ENCODE data around the gene CHRM4. TPM values are rescaled to one million over a fixed set of nuclear protein-coding genes. Genes with fewer than 3 reads are reported as not detected.

The CHRM4 gene
- total RNA-seq, 1 donor from 2014 or later: 8.5 TPM

GRCh38 chr11:46378811-46379481, 12.6 kb downstream of the CHRM4 start:
- Mint-ChIP-seq H3K36me3 (ENCODE audit: unreplicated experiment) (no peaks in the 10 kb centered on the region), H3K27ac (ENCODE audit: unreplicated experiment) (peak overlapping the region; percentile 95), H3K4me1 (ENCODE audit: low read depth, unreplicated experiment) (peaks cover 14% of the 10 kb centered on the region), H3K4me3 (ENCODE audit: unreplicated experiment) (peak overlapping the region; percentile 82), H3K27me3 (ENCODE audit: unreplicated experiment) (peaks cover 8% of the 10 kb centered on the region), H3K9me3 (ENCODE audit: unreplicated experiment) (peaks cover 14% of the 10 kb centered on the region)
- peak; percentile 42 for DNase-seq
- no peak for TF ChIP-seq CTCF (IDR thresholded peaks at IDR 0.05; ENCODE audit: partially characterized antibody, unreplicated experiment)

- DNase-seq: peak; percentile 35
- H3K36me3 Mint-ChIP-seq (ENCODE audit: unreplicated experiment): no peaks in the 10 kb centered on the region
- H3K27me3 Mint-ChIP-seq (ENCODE audit: unreplicated experiment): peaks cover 10% of the 10 kb centered on the region
- no peak for TF ChIP-seq CTCF (IDR thresholded peaks at IDR 0.05; ENCODE audit: partially characterized antibody, unreplicated experiment)
- peaks cover 11% of the 10 kb centered on the region for H3K9me3 Mint-ChIP-seq (ENCODE audit: unreplicated experiment)
- peak overlapping the region; percentile 95 for H3K27ac Mint-ChIP-seq (ENCODE audit: unreplicated experiment)
- H3K4me1 Mint-ChIP-seq (ENCODE audit: low read depth, unreplicated experiment): peaks cover 8% of the 10 kb centered on the region
- no peak overlapping the region for H3K4me3 Mint-ChIP-seq (ENCODE audit: unreplicated experiment)
These were observed 13.3 kb downstream of the CHRM4 start for GRCh38 chr11:46378296-46378695.

- no peaks in the 10 kb centered on the region for H3K36me3 Mint-ChIP-seq (ENCODE audit: unreplicated experiment)
- no peak overlapping the region for H3K27ac Mint-ChIP-seq (ENCODE audit: unreplicated experiment)
- peaks cover 11% of the 10 kb centered on the region for H3K9me3 Mint-ChIP-seq (ENCODE audit: unreplicated experiment)
- no peak overlapping the region for H3K4me3 Mint-ChIP-seq (ENCODE audit: unreplicated experiment)
- H3K4me1 Mint-ChIP-seq (ENCODE audit: low read depth, unreplicated experiment): peaks cover 9% of the 10 kb centered on the region
- H3K27me3 Mint-ChIP-seq (ENCODE audit: unreplicated experiment): peaks cover 10% of the 10 kb centered on the region
- no peak for DNase-seq
- no peak for TF ChIP-seq CTCF (IDR thresholded peaks at IDR 0.05; ENCODE audit: partially characterized antibody, unreplicated experiment)
These were observed 13.7 kb downstream of the CHRM4 start for GRCh38 chr11:46377831-46378230.

- H3K4me1 Mint-ChIP-seq (ENCODE audit: low read depth, unreplicated experiment): peaks cover 9% of the 10 kb centered on the region
- H3K27ac Mint-ChIP-seq (ENCODE audit: unreplicated experiment): no peak overlapping the region
- H3K4me3 Mint-ChIP-seq (ENCODE audit: unreplicated experiment): no peak overlapping the region
- H3K27me3 Mint-ChIP-seq (ENCODE audit: unreplicated experiment): peaks cover 11% of the 10 kb centered on the region
- TF ChIP-seq CTCF (IDR thresholded peaks at IDR 0.05; ENCODE audit: partially characterized antibody, unreplicated experiment): no peak
- H3K36me3 Mint-ChIP-seq (ENCODE audit: unreplicated experiment): no peaks in the 10 kb centered on the region
- peaks cover 11% of the 10 kb centered on the region for H3K9me3 Mint-ChIP-seq (ENCODE audit: unreplicated experiment)
- DNase-seq: no peak
These were observed 14.3 kb downstream of the CHRM4 start for GRCh38 chr11:46377290-46377689.

- no peak for DNase-seq
- H3K27me3 Mint-ChIP-seq (ENCODE audit: unreplicated experiment): peaks cover 13% of the 10 kb centered on the region
- H3K36me3 Mint-ChIP-seq (ENCODE audit: unreplicated experiment): no peaks in the 10 kb centered on the region
- H3K27ac Mint-ChIP-seq (ENCODE audit: unreplicated experiment): no peak overlapping the region
- no peak overlapping the region for H3K4me3 Mint-ChIP-seq (ENCODE audit: unreplicated experiment)
- no peak for TF ChIP-seq CTCF (IDR thresholded peaks at IDR 0.05; ENCODE audit: partially characterized antibody, unreplicated experiment)
- H3K9me3 Mint-ChIP-seq (ENCODE audit: unreplicated experiment): peaks cover 12% of the 10 kb centered on the region
- H3K4me1 Mint-ChIP-seq (ENCODE audit: low read depth, unreplicated experiment): peaks cover 9% of the 10 kb centered on the region
These were observed 15.1 kb downstream of the CHRM4 start for GRCh38 chr11:46376258-46377050.

Data from glutamatergic neuron (in vitro differentiated cells).